HPDE6-E6E7 (cell line): Measurements from ENCODE around the gene OR2A14.
"Not testable (repeated sequence)": the region's sequence is repeated elsewhere in the genome, so short reads cannot be mapped to it uniquely, and the experiment has no call there.

ENCODE experiments used
- DNase-seq: peaks from one replicate; pipeline ENCODE4 v3.0.0; 2011; ENCODE audit warnings: missing footprints; ENCODE audit errors: extremely low spot score

The OR2A14 gene

GRCh38 chr7:144148224-144148827, 25.4 kb downstream of the OR2A14 start:
- DNase-seq, result no peak

GRCh38 chr7:144158861-144159260, 35.9 kb downstream of the OR2A14 start:
- DNase-seq, result no peak

GRCh38 chr7:144164784-144165183, 41.8 kb downstream of the OR2A14 start:
- no peak for DNase-seq

GRCh38 chr7:144171594-144172350, 48.8 kb downstream of the OR2A14 start:
- DNase-seq, result not testable (repeated sequence)

GRCh38 chr7:144174613-144175012, 51.6 kb downstream of the OR2A14 start:
- DNase-seq, result no peak

GRCh38 chr7:144178380-144179164, 55.6 kb downstream of the OR2A14 start:
- not testable (repeated sequence) for DNase-seq

- DNase-seq, result not testable (repeated sequence)
Measured at GRCh38 chr7:144179165-144179479, 56.1 kb downstream of the OR2A14 start.
